Endometrial microvascular endothelial cells (primary cell): ENCODE measurements around the gene DIS3L2. TPM values are rescaled to one million over a fixed set of nuclear protein-coding genes. Genes with fewer than 3 reads are reported as not detected.
"Not testable (repeated sequence)": the region's sequence is repeated elsewhere in the genome, so short reads cannot be mapped to it uniquely, and the experiment has no call there.

Source experiments
- in situ Hi-C: cut with HindIII; loops from 2 replicates; pipeline ENCODE4 v1.10.0; 2017; ENCODE audit warnings: low sequenced_read_pairs, low pct_unique_long_range_greater_than_20kb; ENCODE audit errors: inconsistent ontology term
- total RNA-seq: library from RNA; depleted of rRNA; stranded (reverse); fragments of >200 nt; gene quantifications from one replicate; pipeline ENCODE4 v1.2.3, GENCODE V29; 2015; ENCODE audit errors: inconsistent ontology term

Gene DIS3L2
- total RNA-seq, 1 donor from 2014 or later: 25.8 TPM

DNA sequence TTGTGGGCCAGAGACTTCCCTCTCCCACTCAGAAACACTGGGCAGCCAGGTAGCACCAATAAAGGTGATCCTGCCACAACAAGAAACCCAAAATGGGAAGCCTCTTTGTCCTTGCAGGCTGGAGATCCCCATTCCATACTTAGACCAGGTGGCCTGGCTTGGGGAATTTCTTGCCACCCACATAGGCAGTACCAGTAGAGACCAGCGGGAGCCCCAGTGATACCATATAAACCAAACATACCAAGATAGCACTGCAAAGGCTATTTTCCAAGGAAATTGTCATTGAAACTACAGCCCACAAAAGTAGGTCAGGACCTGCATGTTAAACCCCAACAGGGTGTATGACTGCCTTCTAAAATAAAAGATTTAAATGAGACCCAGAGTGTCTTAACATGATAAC is 171.6 kb downstream of the DIS3L2 start:
- in situ Hi-C loops: no loop called here

DNA sequence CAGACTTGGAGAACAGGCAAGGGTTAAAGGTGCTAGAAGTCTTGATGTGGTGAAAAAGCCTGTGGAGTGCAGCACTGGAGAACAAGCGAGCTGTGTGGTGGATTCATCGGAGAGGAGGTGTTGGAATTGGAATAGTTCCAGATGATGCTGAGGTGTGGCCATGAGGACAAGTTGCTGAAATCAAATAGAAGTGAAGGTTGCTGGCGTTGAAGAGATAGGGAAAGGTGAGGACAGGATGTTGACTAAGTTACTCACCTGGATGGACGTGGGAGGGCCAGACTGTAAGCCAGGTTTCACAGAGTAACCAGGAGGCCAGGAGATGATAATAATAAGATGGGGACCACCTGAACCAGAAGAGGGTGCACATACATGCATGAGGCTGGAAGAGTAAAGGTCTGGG is 173.4 kb downstream of the DIS3L2 start:
- in situ Hi-C loops: no loop called here

DNA sequence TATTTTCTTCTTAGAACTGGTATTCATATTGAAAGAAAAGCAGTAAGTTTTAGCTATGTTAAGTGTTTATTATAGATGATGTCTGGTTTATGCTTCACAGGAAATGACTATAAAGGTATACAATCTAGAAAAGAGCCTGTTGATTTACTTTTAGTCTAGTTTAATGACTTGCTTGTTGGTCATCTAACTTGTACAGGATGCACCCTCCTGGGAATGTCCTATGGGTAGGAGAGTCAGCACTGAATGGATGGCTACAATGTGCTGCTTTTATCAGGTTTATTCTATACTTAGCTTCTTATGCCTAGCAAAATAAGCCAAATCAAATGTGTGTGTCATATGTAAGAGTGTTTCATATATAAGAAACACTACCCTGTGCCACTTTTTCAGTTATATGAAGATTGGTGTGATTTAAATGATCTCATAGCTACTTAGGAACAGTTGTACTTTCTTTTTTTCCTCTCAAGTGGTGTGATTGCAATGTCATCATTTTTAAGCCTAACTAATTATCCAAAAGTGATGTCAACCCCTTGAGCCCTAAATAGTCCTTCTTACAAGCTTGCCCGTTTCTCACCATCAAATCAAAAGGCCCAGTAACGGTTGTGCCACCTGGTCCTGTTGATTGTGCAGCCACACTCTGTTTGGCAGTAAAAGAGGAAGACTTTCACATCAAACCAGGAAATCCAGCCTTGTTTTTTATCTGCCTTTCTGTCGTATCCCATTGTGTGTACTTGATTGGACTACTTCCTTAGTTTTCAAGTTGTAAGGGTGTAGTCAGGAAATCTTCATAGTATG is 176.0 kb downstream of the DIS3L2 start:
- in situ Hi-C loops: no loop called here

DNA sequence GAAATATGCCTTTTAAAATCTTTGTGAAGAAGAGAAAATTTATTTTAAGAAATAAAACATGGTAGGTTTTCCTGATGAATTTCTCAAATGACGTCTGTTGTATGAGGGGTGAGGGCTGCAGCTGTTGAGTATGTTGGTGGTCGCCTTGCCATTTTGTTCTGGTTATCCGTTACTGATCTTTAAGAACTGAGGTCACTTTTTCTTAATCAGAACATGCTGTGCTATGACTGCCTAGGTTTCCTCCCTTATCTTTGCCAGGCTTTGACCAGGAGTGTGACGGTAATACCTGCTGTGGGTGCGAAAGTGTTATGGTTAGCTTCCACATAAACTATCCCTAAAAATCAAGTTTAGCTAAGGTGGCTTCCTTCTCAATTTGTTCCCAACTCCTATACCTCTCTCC is 176.9 kb downstream of the DIS3L2 start:
- in situ Hi-C loops: no loop called here

DNA sequence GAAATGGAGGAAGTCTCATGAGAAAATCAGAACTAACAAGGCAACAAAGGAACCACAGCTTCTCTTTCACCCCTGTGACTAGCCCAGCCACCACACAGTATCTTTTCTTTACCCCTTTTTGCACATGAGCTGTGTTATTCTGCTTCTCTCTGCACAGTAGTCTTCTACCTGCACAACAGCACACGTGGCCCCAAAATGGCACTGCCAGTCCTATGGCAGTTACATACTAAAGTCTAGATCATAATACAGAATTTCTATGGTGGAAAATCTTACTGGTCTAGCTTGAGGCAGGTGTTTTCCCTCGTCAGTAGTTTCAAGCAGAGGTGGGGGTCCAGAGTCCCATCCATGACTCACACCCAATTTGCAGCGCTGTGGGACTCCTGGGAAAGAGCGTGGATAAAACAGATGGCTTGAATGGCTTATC is 177.7 kb downstream of the DIS3L2 start:
- in situ Hi-C loops: no loop called here

DNA sequence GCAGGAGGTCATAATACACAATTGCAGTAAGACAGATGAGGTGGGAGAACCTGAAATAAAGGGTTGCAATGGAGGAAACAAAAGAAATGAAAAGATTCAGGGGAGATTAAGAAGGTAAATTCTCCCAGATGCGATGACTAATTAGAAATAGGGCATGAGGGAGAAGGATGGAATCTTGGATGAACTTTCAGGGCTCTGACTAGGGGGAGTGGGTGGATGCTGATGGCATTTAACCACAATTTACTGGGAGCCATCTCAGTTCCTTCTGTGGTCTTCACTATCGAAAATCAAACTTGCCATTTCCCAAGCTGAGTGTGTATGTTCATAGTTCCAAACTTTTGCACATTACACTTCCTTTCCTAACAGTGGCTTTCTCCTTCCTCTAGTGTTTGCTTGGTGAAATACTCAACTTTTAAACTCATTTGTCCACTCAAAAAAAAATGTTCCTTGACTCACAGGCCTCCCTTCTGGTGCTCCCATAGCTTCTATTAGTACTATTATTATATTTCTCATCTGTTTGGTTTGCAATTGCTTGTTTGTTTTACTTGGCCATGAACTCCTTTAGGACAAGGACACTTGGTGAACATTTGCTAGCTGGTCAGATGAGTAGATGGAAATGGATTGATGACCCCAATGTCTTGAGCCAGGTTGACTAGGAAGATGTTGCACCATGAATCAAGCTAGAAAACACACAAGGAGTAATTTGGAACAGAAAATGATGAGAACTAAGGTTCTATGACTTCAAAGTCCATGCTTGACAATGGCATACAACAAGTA is 178.5 kb downstream of the DIS3L2 start:
- in situ Hi-C loops: no loop called here

DNA sequence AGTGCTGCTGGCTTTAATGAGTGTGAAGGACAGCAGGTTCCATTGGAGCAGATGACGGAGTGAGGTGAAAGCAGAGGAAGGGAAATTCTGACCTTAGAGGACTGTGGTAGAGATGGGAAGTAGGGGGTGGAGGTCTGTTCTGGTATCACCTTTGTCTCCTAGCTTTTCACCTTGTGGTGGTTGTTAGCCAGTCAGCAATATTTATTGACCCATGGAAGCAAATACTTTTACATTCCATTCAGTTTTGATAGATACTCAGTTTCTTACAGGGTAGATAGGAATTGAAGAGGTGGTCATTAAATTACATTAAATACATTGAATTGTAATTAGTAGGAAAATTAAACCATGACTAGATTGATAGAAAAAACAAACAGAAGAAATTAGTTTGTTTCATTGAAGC is 180.1 kb downstream of the DIS3L2 start:
- in situ Hi-C loops: no loop called here

DNA sequence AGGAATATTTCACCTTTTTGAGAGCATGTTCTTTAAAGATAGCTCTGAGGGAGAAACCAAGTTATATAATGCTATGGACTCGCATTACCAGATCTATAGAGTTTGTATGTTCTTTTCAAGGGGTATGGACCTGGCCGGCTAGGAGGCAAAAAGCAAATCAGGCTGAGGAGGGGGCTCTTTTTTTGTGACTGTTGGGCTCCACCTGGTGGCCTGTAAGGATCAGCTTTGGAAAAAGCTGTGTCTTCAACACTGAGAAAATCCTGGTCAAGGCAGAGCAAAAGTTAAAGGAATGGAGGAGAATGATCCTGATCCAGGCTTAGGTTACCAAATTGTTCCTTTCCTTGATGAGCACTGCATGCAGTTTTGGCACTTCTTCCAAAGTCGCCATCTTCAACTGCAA is 180.5 kb downstream of the DIS3L2 start:
- in situ Hi-C loops: no loop called here

DNA sequence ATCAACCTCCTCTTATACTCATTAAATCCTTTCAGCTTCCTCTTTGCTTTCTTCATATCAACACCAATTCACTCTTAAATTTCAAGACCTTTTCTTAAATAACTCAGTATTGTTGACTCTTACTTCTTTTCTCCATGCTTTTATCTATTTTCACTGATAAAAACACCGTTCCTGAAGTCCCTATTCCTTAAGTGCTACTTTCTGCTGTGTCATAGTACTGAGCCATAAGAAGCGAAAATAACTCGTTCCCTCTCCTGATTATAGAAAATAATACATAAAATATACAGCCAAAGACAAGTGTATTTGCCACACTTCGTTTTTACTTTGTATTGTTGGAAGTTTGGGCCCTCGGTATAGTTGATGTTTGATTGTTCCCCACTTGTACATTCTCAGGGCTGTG is 181.0 kb downstream of the DIS3L2 start:
- in situ Hi-C loops: no loop called here

DNA sequence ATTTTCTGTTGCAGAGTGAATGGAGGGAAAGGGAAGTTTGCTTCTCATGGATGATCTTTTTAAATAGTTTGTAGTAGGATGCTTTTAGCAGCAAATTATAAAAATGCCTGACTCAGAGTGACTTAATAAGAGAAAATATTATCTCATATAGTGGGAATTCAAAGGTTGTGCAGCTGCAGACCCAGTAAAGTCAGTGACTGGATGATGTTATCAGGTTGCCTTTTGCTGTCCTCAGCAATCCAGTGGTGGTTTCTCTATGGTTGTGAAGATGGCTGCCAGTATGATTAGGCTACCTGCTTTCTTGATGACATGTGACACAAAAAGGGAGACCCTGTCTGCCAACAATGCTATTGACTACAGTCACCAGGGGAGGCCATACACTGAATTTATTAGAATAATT is 184.8 kb downstream of the DIS3L2 start:
- in situ Hi-C loops: no loop called here

DNA sequence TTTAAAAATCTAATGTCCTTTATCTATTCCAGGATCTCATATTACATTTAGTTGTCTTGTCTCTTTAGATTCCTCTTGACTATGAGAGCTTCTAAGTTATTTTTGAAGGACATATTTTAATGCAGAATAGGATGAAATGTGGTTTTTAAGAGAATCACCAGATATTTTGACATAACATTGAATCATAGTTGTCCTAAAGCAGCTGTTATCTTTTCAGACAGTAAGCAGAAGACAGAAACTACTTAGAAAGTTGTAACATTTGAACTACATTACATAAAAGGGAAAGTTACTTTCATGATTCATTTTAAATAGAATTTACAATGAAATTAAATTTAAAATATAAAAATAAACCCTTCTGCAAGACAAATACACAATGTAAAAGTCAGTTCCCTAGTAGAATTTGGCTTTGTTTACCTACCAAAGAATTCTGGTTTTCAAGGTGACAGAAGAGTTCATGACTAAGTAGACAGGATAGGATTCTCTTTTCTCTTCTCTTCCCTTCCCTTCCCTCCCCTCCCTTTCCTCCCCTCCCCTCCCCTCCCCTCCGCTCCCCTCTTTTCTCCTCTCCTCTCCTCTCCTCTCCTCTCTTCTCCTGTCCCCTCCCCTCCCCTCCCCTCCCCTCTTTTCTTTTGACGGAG is 186.0 kb downstream of the DIS3L2 start:
- in situ Hi-C loops: no loop called here

DNA sequence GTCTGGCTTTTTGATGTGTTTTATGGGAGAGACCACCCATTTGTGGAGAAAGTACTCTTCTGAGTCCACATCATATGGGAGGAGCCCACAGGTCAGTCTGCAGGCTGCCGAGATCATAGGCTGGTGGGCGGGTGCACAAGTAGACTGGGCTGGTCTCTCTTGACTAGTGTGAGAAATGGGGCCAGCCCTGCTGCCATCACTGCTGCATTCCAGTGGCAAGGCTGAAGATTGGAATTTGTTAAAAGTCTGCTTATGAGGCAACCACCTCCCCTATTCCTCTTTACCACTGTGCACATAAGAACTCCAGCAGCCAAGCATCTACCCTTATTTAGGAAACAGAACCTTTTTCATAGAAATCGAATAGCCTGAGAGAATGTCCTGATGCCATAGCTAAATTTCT is 200.7 kb downstream of the DIS3L2 start:
- in situ Hi-C loops: no loop called here

DNA sequence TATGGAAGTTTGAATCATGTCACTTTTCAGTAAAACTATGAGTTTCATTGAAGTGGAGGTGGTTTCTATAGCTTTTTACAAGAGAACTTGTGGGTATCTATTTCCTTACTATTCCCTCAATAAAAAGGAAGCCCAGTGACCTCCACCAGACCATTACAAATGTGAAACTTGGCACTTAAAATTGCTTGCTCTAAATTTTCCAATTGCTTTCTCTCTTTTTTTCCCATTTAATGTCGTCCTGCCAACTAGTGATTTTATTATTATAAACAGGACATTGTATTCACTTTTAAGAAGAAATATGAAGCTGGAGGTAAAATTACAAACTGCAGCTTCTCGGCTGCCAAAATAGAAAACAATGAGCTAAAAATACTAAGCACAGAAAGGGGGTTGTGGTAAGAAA is 208.9 kb downstream of the DIS3L2 start:
- in situ Hi-C loops: no loop called here

DNA sequence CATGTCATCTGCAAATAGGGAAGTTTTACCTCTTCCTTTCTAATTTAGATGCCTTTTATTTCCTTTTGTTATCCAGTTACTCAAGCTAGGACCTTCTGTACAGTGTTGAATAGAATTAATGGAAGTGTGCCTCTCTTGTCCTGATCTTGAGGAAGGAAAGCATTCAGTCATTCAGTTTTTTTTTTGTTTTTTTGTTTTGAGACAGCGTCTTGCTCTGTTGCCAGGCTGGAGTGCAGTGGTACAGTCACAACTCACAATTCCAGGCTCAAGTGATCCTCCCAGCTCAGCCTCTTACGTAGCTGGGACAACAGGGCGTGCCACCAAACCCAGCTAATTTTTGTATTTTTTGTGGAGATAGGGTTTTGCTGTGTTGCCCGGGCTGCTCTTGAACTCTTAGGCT is 213.1 kb downstream of the DIS3L2 start:
- in situ Hi-C loops: no loop called here

DNA sequence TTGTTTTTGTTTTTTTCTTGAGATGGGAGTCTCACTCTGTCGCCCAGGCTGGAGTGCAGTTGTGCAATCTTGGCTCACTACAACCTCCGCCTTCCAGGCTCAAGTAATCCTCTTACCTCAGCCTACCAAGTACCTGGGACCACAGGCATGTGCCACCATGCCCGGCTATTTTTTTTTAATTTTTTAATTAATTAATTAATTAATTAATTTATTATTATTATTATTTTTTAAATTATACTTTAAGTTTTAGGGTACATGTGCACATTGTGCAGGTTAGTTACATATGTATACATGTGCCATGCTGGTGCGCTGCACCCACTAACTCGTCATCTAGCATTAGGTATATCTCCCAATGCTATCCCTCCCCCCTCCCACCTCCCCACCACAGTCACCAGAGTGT is 215.1 kb downstream of the DIS3L2 start:
- in situ Hi-C loops: not testable (repeated sequence)

DNA sequence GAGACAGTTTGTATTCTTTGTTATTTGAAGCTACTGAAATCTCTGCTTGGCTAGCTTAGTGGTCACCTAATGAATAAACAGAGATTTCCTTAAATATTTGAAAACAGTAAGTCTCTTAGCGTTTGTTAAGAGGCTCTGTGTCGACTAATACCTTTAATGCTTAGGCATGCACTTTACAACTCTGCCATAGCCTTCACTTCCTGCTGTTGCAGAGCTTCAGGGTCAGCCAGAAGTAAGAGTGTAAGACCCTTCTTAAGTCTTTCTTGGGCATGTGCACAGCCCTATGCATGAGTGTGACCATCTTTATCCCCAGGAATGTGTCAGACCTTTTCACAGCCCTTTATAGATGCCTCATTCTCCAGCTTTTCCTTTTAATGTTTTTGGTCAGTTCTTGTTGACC is 221.8 kb downstream of the DIS3L2 start:
- in situ Hi-C loops: no loop called here

DNA sequence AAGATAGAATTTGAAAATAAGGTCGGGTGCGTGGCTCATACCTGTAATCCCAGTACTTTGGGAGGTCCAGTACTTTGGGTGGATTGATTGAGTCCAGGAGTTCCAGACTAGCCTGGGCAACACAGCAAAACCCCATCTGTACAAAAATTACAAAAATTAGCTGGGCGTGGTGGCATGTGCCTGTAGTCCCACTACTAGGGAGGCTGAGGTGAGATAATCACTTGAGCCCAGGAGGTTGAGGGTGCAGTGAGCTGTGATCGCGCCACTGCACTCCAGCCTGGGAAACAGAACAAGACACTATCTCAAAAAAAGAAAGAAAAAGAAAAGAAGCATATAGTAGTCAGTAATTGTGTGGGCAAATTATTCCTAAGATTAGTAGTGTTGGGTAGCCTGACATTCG is 222.8 kb downstream of the DIS3L2 start:
- in situ Hi-C loops: no loop called here

DNA sequence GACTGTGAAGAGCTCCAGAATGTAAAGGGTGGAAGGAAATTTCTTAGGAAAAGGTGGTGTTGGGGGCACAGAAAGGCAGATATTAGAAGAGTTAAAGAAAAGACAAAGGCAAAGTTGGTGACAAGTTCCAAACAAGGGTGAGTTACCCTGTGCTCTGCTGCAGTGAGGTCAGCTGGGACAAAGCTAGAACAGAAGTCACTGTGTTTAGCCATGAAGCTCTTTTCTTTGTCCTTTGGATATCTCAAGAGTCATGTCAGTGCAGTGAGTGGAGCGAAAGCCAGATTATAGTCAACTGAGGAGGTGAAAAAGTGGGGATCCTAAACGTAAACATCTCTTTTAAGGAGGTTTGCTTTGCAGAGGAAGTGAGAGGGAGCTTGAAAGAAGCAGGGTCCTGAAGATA is 229.3 kb downstream of the DIS3L2 start:
- in situ Hi-C loops: no loop called here

DNA sequence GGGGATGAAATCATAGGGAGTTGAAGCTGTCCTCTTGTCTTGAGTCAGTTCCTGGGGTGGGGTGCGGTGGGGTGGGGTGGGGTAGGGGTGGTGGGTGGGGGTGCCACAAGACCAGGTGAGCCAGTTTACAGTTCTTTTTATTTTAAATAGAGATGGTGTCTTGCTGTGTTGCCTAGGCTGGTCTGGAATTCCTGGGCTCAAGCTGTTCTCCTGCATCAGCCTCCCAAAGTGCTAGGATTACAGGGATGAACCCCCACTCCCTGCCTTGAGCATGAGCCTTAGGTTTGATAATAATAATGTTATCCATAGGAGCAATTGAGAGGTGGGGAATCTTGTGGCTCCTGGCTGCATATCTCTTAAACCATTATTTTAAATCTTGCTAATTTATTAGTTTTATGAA is 234.0 kb downstream of the DIS3L2 start:
- in situ Hi-C loops: no loop called here

DNA sequence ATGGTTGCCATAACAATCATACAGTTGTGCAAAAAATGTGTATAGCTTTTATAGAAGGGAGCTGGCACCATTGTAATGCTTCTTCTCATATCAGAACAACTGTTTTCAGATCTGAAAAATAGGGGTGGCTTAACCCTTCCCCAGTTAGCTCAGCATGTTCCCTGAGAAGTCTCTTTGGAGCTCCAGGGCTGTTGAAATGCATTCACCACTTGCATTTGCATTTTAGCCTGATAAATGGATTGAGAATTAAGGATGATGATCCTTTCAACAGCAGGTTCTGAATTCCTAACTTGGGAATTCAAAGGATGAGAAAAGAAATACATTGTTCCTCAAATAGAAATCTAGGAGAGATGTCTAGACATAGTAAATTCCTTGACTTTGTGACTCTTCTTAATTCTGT is 235.3 kb downstream of the DIS3L2 start:
- in situ Hi-C loops: no loop called here
